GM15510 (cell line): ENCODE measurements around the gene CTDP1.

ENCODE experiments used
- POLR2A ChIP-seq: IDR thresholded peaks from 3 replicates; pipeline ENCODE4 v1.6.1; 2011; ENCODE audit warnings: borderline replicate concordance; ENCODE audit not compliant: insufficient read length; ENCODE audit errors: extremely low read depth

Gene CTDP1

GRCh38 chr18:79748321-79749180, 68.9 kb downstream of the CTDP1 start:
- no peak for TF ChIP-seq POLR2A

GRCh38 chr18:79749251-79750191, 69.9 kb downstream of the CTDP1 start:
- TF ChIP-seq POLR2A: no peak

GRCh38 chr18:79750980-79751571, 71.5 kb downstream of the CTDP1 start:
- no peak for TF ChIP-seq POLR2A

- TF ChIP-seq POLR2A: no peak
Measured at GRCh38 chr18:79753391-79753851, 73.8 kb downstream of the CTDP1 start.

GRCh38 chr18:79754022-79754761, 74.6 kb downstream of the CTDP1 start:
- no peak for TF ChIP-seq POLR2A

GRCh38 chr18:79754831-79755351, 75.3 kb downstream of the CTDP1 start:
- TF ChIP-seq POLR2A: no peak

- TF ChIP-seq POLR2A: no peak
Measured at GRCh38 chr18:79755496-79756142, 76.0 kb downstream of the CTDP1 start.

GRCh38 chr18:79756143-79756500, 76.5 kb downstream of the CTDP1 start:
- TF ChIP-seq POLR2A: no peak

- no peak for TF ChIP-seq POLR2A
Measured at GRCh38 chr18:79756826-79757225, 77.2 kb downstream of the CTDP1 start.

GRCh38 chr18:79760348-79760747, 80.7 kb downstream of the CTDP1 start:
- no peak for TF ChIP-seq POLR2A

- TF ChIP-seq POLR2A: no peak
Measured at GRCh38 chr18:79760881-79761280, 81.3 kb downstream of the CTDP1 start.

GRCh38 chr18:79763407-79763806, 83.8 kb downstream of the CTDP1 start:
- no peak for TF ChIP-seq POLR2A

GRCh38 chr18:79764131-79764530, 84.5 kb downstream of the CTDP1 start:
- TF ChIP-seq POLR2A: no peak
